Fibroblast of upper back skin (primary cell): ENCODE data around the gene RMC1.
"Not testable (repeated sequence)": the region's sequence is repeated elsewhere in the genome, so short reads cannot be mapped to it uniquely, and the experiment has no call there.

ENCODE experiments used
- DNase-seq: peaks from one replicate; pipeline ENCODE4 v3.0.0-alpha.2; 2013

The RMC1 gene

DNA sequence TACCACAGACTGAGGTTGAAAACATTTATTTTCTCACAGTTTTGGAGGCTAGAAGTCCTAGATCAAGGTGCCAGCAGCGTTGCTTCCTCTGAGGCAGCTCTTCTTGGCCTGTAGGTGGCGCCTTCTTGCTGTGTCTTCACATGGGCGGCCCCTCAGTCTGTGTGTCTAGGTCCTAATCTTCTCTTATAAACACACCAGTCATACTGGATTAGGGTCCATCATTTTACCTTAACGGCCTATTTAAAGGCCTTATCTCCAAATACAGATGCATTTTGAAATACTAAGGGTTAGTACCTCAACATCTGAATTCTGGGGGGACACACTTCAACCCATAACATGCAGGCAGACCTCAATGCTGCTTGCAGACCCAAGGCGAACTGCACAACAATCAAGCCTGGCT, 4.4 kb upstream of the RMC1 start:
- DNase-seq = peak; percentile 71

DNA sequence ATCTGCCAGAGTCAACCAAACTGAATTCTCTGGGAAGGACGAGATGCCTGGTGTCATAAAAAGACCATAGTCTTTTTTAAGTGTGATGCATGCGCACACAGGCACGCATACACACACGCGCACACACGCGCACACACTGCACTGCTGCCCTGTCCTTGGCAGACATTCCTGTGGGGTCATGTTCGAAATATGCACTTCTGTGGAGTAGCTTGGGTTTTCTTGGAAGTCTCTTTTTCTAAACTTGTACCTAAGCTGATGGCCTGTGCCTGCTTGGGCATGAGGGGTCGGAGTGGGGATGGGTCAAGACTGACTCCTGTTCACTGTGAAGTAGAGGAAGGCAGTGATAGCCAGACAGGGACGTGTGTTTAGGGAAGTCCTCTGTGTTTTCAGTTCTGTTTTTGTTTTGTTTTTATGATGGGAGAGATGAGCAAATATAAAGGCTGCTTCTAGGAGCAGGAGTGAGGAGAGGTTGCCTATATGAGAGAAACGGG, 4.0 kb upstream of the RMC1 start:
- DNase-seq = peak; percentile 38

DNA sequence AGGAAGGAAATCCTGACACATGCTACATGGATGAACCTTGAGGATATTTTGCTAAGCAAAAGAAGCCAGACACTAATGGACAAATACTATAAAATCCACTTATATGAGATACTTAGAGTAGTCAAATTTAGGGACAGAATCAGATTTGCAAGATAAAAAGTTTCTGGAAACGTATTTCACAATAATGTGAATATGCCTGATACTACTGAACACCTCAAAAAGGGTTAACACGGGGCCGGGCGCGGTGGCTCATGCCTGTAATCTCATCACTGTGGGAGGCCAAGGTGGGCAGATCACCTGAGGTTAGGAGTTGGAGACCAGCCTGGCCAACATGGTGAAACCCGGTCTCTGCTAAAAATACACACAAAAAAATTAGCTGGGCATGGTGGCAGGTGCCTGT, 1.7 kb upstream of the RMC1 start:
- no peak for DNase-seq

DNA sequence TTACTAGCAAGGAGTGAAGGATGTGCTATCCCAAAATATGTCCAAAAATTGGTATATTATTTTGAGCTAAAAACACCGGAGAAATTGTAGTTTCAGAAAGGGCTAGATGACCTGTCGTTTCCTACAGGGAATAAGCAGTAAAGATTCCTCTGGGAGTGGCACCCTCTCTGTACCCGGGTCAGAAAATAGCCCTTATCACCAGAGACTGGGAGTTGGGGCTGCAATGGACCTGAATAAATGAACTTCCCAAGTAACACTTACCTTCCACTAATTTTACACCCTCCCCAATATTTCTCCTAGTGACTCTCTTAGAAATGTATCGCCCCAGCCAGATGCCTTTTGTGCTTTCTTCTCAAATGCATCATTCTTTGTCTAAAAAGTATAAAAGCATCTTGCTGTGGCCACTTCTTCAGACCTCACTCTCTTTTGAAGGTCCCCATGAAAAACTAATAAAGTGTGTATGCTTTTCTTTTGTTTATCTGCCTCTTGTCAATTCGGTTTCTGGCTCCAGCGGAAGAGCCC, 734 bp upstream of the RMC1 start:
- DNase-seq = no peak

DNA sequence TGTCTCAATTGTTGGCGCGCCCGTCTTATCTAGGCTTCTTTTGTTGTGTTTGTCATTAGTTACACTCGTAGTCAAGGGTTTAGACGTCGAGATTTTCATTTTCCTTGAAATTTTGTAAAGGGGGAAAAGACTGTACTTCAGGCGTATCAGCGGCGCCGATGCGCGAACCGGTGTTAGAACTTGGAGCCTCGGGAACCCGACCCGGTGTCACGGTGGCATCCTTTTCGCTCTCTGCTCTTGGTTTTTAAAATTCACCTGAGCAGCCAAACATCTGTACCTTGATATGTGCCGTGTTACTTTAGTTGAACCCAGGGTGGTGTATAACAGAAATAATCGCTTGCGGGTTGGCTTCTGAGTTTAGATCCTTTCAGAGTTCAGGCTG, 643 bp downstream of the RMC1 start:
- DNase-seq = no peak

DNA sequence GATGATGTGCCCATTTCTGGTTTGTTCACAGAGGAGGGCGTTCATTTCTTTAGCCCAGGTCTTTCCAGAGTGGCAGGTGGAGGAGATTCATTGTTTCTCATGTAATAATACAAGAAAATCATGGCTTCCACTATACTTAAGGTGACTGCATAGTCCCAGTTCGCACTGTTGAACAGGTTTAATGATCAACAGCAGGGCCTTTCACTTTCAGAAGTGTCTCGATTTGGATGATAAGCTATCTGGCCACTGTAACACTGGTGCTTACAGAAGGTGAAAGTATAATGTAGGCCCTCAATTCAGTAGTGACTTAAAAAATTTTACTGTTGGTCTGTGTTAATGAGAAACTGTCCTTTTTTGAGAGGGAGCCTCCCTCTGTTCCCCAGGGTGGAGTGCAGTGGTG, 1.4 kb downstream of the RMC1 start:
- no peak for DNase-seq

DNA sequence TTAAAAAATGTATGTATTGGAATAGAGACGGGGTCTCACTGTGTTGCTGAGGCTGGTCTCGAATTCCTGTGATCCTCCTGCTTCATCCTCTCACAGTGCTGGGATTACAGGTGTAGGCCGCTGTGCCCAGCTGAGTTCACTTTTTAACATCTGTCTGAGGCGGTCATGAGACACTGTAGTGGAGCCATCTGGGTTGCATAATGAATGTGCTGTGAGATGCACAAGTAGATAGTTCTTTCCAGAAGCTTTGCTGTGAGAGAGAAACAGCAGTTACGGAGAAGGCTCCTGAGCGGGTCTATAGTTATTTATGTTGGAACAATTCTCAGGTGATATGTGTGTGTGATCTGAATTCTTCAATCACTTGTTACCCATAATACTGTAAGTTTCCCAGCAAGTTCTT, 3.1 kb downstream of the RMC1 start:
- no peak for DNase-seq

DNA sequence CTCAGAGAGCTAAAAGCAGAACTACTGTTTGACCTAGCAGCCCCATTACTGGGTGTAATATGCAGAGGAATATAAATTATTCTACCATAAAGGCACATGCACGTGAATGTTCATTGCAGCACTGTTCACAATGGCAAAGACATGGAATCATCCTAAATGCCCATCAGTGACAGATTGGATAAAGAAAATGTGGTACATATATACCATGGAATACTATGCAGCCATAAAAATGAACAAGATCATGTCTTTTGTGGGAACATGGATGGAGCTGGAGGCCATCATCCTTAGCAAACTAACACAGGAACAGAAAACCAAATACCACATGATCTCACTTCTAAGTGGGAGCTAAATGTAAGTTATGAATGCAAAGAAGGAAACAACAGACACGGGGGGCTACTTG, 7.6 kb downstream of the RMC1 start:
- not testable (repeated sequence) for DNase-seq

DNA sequence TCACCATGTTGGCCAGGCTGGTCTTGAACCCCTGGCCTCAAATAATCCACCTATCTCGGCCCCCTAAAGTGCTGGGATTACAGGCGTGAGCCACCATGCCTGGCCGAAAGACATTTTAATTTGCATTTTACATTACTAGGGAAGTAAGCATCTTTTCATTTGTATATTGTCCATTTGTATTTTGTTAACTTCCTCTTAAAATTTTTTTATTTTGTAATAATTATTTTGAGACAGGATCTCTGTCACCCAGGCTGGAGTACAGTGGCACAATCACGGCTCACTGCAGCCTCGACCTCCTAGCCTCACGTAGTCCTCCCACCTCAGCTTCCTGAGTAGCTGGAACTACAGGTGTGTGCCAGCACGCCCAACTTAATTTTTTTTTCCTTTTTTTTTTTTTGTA, 8.9 kb downstream of the RMC1 start:
- not testable (repeated sequence) for DNase-seq

DNA sequence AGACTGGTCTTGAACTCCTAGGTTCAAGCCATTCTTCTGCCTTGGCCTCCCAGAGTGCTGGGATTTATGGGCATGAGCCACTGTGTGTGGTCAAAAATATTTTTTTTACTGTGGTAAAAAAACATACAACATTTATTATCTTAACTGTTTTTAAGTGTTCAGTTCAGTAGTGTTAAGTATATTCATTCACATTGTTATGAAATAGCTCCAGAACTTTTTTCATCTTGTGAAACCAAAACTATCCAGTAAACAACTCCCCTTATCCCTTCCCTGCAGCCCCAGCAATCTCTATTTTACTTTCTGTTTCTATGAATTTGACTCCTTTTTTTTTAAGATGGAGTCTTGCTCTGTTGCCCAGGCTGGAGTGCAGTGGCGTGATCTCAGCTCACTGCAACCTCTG, 9.3 kb downstream of the RMC1 start:
- DNase-seq = no peak

DNA sequence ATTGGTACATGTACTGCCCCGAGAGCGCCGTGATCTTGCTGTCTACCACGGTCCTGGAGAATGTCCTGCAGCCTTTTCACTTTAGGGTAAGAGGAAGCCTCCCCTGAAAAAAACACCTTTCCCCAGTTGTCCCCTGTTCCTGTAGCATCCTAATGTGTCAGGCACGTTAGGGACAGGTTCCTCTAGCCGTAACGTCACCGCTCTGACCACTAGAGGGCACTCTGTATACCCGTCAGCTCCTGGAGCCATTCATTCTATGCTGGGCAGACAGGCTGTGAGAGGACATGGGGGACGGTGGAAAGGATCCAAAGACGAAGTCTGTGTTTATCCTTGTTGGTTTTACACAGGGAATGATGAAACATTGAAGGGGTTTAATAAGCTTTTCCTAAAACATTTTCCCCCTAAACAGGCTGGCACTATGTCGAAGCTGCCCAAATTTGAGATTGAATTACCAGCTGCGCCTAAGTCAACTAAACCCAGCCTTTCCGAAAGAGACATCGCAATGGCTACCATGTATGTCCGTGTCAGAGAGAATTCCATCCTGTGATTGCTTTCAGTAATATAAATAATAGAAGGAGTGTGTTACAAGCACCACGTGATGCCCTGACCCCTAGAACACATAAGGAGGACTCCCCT, 12.7 kb downstream of the RMC1 start:
- peak; percentile 77 for DNase-seq

DNA sequence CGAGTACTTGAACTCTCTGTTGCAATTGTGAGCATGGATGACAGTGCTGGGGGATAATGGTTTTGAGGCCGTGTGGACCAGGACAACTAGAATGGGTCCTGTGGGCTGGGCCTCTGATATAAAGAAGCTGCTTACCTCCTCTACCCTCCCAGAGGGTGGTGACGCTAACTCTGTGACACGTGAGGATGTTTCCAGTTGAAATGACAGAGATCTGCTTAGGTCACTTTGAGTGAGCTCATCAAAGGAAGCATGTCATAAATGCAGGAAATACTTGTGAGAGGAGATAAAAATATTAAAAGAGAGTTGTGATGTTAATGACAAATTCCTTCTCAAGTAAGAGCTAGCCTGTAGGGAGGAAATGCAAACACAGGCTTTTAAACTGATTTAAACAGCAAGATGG, 16.4 kb downstream of the RMC1 start:
- no peak for DNase-seq

DNA sequence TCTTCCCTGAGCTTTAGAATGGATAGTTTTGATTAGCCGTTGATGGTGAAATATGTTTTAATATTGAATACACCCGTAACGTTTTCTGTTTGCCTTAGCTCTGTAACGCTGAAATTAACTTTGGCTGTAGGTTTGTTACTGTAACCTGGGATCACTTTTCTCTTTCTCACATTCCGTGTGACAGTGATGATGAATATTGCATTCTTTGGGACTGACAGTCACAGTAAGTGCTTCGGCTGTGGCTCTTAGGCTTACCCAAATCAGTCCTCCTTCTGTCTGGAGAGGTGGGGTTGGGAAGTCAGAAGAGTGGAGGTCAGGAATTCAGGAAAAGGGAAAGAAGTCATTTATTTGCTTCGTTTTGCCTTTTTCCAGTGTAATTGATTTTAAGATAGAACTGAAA, 18.0 kb downstream of the RMC1 start:
- no peak for DNase-seq

DNA sequence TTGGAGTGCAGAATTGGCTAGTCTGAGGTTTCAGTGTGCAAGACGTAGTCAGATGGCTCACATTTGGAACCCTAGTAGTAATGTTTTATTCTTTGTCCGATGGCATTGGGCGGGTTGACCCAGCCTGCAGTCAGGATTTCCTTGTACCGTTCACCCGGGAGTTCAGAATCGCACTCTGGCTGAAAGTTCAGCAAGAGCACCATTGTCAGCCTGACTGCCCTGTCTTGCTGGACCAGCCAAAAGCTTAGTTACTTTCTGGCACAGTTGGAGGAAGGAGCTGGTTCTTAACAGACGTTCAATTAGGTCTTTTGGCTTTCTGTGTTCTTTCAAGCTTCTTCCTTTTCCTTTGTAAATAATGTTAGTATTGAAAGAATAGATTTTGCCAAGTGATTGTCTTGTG, 18.6 kb downstream of the RMC1 start:
- no peak for DNase-seq

DNA sequence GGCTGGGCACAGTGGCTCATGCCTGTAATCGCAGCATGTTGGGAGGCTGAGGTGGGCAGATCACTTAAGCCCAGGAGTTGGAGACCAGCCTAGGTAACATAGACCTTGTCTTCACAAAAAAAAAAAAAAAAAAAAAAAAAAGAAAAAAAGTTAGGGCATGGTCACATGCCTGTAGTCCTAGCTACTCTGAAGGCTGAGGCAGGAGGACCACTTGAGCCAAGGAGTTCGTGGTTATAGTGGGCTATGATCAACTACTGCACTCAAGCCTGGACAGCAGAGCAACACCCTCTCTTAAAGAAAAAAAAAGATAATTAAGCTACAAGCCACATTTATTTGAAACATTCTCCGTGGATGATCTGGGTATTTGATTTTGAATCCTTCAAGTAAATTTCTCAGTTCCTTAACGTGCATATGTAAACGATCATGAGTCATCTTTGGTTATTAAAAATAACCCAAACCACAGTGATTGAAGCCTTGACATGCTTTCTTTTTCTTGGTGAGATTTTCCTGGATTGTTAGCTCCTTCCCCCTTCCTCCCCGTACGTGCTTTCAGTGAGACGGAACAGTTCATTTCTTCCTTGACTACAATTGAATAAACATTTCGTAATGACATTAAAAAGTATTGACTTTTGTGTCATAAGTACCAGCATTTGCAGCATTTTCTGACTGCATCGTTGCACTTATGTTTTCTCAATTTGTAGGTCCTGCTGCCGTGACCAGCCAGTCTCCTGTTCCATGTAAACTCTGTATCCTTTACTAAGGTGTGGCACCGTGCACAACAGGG, 20.3 kb downstream of the RMC1 start:
- peak; percentile 74 for DNase-seq

DNA sequence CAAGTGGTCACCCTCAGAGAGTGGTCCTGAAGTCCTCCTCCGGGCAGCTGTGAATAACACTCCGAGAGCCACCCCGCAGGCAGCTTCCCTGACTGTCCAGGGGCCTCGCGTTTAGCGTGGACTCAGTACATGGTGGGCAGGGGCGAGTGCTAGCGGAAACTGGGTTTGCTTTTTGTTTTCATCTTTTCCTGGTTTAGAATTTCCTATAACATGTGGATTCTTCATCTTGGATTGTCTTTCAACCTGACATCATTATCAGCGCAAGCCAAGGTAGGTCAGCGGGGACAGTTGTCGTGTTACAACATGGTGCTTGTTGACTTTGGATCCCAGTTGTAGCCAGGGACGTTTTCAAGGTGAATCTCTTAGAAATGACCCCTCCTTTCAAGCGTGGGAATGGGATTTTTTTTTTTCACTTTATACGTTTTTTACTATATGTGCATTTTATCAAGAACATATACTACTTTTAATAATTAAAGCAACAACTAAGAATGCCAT, 20.9 kb downstream of the RMC1 start:
- DNase-seq = no peak

DNA sequence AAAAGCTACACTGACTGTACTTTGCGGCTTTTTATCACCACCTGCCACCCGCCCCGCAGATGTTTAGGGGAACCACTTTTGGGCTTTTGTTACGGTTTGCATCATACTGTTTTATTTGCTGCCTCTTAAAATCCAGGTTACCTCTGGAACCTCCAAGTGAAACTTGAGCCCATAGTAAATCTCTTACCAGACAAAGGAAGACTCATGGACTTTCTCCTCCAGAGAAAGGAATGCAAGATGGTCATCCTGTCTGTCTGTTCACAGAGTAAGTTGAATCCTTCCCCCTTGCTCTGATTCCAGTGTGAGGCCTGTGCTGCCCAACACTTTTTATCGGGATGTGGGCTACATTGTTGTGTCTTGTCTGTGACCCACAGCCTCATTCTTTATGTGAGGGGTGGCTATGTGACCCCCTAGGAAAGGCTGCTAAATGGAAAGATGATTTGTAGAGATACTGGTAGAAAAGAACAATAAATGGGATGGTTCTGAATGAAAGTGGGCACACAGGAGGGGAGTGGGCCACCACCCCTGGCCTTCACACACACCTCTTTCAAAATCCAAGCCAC, 23.3 kb downstream of the RMC1 start:
- DNase-seq = peak; percentile 24

DNA sequence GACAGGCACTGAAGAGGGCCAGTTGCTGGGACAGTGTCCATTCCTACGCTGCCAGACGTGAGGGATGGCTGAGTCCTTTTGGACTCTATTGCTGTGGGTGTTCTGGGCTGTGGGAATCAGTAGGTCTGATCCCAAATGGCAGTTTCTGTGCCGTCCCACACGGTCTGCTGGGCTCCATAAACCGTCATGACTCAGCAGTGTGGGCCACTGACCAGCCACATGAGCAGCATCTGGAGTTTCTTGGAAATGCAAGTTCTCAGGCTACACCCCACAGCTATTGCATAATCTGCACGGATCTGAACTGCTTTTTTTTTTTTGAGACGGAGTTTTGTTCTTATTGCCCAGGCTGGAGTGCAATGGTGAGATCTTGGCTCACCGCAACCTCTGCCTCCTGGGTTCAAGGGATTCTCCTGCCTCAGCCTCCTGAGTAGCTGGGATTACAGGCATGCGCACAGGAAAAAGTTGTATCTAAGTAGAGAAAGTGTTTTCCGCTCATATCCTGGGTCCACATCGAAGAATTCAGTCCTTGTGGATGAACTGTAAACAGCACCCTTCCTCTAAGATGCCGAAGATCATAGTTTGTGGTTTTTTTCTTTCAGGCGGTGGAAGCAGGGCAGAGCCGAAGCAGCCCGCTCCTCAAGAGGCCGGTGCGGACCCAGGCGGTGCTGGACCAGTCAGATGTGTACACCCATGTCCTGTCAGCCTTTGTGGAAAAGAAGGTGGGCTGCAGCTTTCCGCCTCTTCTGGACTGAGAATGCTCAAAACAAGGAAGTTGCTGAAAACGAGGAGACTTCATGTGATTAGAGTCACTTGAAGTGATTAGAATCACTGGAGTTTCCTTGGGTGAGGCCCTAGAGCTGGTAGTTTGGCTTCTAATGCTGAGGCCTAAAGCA, 25.5 kb downstream of the RMC1 start:
- no peak for DNase-seq

DNA sequence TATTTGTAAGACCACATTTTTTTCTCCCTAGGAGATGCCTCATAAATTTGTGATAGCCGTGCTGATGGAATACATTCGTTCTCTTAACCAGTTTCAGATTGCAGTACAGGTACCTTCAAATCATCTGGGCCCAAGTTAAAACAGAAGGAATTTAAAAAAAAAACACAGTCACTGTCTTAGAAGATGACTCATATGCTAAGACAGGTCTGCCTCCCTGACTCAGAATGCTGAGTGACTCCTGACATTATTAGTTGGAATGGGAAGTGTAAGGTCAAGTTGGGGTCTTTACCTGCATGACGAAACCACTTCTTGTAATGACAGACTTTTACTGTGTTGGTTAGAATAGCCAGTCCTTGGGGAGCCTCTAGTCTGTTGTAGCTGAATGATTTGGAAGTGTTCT, 26.3 kb downstream of the RMC1 start:
- peak; percentile 62 for DNase-seq

DNA sequence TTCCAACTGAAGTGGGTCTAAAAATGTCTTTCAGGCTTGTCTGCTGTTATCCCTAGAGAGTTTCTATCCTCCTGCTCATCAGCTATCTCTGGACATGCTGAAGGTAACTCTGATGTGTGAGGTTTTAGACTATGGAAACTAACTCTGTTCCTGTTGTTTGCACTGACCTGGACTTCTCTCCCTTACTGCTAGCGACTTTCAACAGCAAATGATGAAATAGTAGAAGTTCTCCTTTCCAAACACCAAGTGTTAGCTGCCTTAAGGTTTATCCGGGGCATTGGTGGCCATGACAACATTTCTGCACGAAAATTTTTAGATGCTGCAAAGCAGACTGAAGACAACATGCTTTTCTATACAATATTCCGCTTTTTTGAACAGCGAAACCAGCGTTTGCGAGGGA, 26.9 kb downstream of the RMC1 start:
- DNase-seq = no peak

DNA sequence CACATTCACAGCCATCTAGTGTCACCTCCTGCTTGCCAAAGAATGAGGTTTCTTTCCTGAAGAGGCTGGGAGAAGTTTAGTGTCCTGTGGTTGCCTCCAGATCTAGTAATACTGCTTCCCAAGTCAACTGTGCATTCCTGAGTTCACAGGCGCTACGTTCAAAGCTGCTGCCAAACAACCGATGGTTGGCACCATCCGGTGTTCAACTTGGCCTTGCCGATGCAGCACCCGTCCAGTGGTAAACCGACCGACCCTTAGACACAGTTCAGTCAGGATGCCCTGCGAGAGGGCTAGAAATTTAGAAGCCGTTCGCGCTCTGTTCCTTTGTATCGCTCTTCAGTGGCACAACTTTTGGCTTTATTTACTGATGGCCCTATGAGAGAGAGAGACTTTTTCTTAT, 28.6 kb downstream of the RMC1 start:
- no peak for DNase-seq

DNA sequence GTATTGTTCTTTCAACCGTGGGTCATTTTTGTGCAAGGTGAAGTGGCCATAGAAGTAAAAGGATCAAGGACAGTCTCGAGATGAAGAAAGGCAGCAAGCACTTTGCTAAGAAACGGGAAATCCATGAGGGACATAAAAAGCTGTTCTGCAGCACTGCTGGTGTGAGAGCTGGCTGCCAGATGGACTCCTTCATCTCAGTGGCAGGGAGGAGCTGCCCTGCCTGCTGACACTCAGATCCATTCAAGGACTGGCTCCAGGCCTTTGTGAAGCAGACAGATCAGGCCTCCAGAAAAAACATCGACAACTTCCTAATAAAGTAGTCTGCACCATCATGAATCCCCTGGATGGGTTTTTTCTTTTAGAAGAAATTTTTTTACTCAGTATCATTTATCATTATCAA, 29.5 kb downstream of the RMC1 start:
- DNase-seq = no peak

DNA sequence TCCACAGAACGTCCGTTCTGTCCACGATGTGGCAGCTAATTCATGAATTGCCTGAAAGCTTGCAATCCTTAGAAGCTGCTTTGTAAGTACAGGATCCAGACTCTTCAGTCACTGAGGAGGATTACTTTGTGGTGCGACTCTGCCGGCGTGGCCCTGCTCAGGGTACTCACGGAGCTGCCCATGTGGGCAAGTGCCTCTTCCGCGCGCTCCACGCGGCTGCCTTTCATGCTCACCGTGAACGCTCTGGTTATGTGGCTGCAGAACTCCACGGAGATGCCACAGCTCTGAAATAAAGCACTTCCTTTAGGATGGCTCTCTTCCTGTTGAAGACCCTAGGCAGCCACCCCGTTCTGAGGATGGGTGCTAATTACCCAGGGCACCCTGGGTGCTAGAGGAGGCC, 31.0 kb downstream of the RMC1 start:
- DNase-seq = no peak
